GM21825 (cell line): ENCODE measurements around the gene GPNMB.
"Not testable (repeated sequence)": the region's sequence is repeated elsewhere in the genome, so short reads cannot be mapped to it uniquely, and the experiment has no call there.

Experiments
- ATAC-seq: cut with Tn5 transposase; IDR thresholded peaks from one replicate; pipeline ENCODE4 v1.9.1; 2021; ENCODE audit warnings: mild to moderate bottlenecking, moderate library complexity; ENCODE audit not compliant: unreplicated experiment

Gene GPNMB

DNA sequence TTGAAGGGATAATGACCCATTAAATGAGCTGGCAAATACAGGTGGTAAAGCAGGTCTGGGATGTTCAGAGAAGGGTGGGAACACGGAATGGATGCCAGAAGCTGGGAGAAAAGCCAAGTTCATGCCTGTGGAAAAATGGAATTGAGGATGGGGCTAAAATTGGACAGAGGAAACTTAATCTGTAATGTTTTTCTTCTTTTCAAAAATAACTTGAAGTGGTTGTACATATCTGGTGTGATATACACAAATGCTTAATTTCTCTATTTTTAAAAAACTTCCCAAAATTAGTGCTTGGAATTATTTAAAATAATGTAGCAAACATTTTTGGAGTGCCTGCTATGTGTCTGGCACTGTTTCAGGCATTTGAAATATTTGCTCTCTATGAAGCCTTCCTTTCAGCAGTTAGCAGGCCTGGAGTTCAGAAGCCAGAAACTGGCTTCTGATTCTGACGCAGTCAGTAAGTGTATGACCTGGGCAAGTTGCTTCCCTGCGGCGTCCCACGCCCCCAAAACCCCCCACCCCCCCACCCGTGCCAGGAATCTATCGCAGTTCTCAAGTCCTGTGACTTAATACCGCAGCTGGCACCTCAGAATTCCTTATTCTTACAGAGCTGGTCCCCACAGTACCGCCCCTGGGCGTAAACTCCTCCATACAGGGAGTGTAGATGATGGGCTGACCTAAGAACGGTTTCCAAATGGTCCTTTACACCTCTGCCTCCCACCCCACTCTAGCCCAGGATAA lies 51.7 kb downstream of the GPNMB start:
- no peak for ATAC-seq

DNA sequence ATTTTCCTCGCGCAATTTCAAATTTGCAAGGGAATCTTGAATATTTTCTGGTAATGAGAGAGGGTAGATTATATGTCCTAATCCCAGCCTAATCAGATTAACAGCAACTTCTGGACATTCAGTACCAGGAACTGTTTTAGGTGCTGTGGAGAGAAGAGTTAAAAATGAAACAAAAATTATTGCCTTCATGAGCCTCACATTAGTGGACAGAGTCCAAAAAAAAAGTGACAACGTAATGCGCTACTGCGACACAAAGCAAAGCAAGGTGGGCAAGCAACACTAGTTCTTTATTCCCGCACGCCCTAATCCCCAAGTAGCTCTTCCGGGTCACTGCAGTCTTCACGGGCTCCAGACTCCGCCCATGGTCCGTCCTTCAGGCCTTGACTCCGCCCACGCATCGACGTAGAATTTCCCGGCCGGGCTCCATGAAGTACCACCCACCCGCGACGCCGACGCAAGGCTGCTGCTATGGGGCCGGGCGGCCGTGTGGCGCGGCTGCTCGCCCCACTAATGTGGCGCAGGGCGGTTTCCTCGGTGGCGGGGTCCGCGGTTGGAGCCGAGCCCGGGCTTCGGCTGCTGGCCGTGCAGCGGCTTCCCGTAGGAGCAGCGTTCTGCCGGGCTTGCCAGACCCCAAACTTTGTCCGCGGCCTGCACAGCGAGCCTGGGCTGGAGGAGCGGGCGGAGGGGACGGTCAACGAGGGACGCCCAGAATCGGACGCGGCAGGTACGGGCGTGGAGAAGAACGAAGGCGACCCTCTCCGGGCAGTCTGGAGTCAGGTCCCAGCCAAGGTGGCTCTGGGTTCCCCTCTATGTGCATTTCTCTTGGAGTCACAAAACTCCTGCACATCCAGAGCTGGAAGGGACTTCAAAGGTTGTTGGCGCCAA lies 52.6 kb downstream of the GPNMB start, which contains the start of gene MALSU1:
TSS of gene MALSU1 (plus strand) at position 455 of the 885 bp plus-strand sequence. CDS start at position 469, 14 bp downstream.
- peak; percentile 100 for ATAC-seq

DNA sequence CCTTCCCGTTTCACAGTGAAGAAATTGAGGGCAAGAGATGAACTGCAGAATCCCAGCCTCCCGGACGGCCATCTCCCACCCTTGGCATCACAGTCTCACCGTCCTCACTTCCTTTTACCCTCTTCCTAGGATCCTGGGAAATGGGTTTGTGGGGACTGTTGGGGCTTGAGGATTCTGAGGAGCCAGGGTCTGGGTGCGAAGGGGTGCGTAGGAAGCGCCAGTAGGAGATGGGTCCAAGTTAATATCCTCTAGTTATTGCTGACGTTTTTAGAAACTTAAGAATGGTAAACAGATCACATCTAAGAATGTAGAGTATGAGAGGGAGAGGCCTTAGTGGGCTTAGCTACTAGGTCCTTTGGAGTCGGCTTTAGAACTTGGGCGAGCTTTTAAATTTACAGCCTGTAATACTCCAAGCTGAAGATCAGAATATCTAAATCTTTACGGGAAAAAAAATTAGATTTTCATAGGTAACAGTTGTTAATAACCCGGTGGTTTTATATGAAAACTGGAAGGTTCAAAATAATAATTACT lies 53.3 kb downstream of the GPNMB start:
- ATAC-seq = no peak

DNA sequence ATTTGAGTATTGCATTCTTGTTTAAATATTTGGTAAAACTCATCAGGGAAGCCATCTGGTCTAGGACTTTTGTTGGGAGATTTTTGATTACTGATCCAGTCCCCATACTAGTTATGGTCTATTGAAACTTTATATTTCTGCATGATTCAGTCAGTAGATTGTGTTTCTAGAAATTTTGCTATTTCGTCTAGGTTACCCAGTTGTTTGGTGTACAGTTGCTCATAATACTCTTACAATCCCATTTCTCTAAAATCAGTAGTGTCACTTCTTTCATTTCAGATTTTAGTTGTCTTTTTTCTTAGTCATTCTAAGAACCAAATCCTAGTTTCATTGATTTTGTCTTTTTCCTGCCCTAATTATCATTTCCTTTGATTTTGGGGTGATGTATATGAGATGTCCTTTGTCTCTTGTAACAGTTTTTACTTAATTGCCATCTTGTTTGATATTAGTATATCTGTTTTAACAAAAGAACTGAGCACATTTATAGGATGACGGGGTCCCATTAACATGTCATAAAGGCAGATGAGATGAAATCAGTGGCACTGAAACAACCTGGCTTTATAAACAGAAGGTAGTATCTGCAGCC lies 60.5 kb downstream of the GPNMB start:
- no peak for ATAC-seq

DNA sequence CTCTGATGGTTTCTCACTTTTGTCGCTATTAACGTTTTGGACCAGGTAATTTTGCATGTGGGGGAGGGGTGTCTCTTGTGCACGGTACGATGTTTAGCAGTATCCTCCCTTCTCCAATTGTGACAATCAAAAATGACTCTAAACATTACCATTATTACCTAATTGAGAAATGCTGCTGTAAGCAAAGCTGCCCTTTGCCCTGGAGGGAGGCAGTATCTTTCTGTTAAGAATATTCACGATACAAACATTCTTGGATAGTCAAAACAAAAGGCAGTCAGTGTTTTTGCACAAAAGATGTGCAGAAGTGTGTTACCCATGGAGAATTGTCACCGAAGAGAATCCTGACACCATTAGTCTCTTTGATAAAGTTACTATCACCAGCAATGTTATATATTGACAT lies 62.2 kb downstream of the GPNMB start:
- no peak for ATAC-seq

DNA sequence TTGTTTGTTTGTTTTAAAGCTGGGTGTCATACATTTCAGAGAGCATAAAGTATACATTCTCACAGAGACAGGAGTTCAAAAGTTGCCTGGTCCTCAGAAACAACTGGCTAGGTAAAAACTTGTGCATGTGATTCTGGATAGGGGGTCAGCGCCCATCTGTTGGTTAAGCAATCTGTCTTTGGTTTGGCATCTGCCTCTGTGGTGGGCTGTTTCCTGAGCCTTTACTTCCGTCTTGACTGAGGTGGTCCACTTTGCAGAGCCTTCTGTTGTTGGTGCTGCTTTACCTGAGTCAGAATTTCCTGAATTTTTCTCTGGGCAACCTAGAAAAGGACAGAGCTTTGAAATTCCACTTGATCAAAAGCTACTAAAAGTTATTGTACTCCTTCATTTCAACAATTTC lies 65.6 kb downstream of the GPNMB start:
- not testable (repeated sequence) for ATAC-seq

DNA sequence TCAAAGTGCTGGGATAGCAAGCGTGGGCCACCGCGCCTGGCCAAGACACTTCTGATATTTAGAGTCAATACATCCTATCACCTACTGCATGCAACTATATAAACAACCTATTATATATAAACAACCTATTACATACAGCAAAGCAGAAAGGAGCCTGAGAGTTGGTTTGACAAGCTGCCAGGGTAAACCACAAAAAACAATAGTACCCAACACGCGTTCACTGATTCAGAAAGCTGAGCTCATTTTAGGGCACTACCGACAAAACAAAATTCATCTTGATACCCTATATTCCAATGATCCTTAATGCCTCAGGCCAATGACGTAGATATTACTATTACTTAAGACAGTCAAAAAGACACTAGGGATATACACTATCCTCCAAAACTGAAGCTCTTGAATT lies 68.8 kb downstream of the GPNMB start:
- ATAC-seq = no peak
